DMS 273 (cell line): ENCODE measurements around the gene ARHGDIG.
"Not testable (repeated sequence)": the region's sequence is repeated elsewhere in the genome, so short reads cannot be mapped to it uniquely, and the experiment has no call there.

Experiments
- DNase-seq: peaks from one replicate; lab custom pipeline; 2025; ENCODE audit not compliant: unreplicated experiment; lab: John Stamatoyannopoulos, UW

ARHGDIG gene

GRCh38 chr16:324201-324450, 43.7 kb downstream of the ARHGDIG start:
- no peak for DNase-seq

GRCh38 chr16:324451-325334, 44.3 kb downstream of the ARHGDIG start:
- no peak for DNase-seq

GRCh38 chr16:325375-326145, 45.2 kb downstream of the ARHGDIG start:
- no peak for DNase-seq

- DNase-seq: no peak
These were observed 50.4 kb downstream of the ARHGDIG start for GRCh38 chr16:330741-331140.

GRCh38 chr16:331181-331814, 50.9 kb downstream of the ARHGDIG start:
- not testable (repeated sequence) for DNase-seq
